HUES6 (cell line): ENCODE data around the gene MYCT1.
"Not testable (repeated sequence)": the region's sequence is repeated elsewhere in the genome, so short reads cannot be mapped to it uniquely, and the experiment has no call there.

Experiments used
- H3K27ac ChIP-seq: 2 replicates; pipeline ENCODE4 v1.7.0; 2013; ENCODE audit warnings: low read depth, mild to moderate bottlenecking, low read length, inconsistent platforms
- H3K27me3 ChIP-seq: 2 replicates; pipeline ENCODE4 v1.6.1; 2013; ENCODE audit warnings: low read length; ENCODE audit not compliant: control insufficient read depth, insufficient read depth
- H3K36me3 ChIP-seq: 2 replicates; pipeline ENCODE4 v1.6.1; 2013; ENCODE audit warnings: low read length; ENCODE audit not compliant: control insufficient read depth, insufficient read depth
- H3K4me1 ChIP-seq: 2 replicates; pipeline ENCODE4 v1.6.1; 2013; ENCODE audit warnings: low read length; ENCODE audit not compliant: control insufficient read depth, insufficient read depth
- H3K4me3 ChIP-seq: 2 replicates; pipeline ENCODE4 v1.5.1; 2013; ENCODE audit warnings: low read depth, low read length
- H3K9ac ChIP-seq: one replicate; pipeline ENCODE4 v1.6.1; 2013; ENCODE audit warnings: mild to moderate bottlenecking, low read length
- H3K9me3 ChIP-seq: 2 replicates; pipeline ENCODE4 v1.6.1; 2013; ENCODE audit warnings: low read depth, low read length; ENCODE audit not compliant: control insufficient read depth, insufficient read depth

Gene MYCT1

GRCh38 chr6:152685819-152686218 is 11.9 kb upstream of the MYCT1 start:
- Histone ChIP-seq H3K9ac (no peak overlapping the region), H3K9me3 (no peaks in the 10 kb centered on the region), H3K4me1 (peaks cover 24% of the 10 kb centered on the region), H3K4me3 (no peak overlapping the region), H3K27ac (no peak overlapping the region), H3K27me3 (no peaks in the 10 kb centered on the region), H3K36me3 (peaks cover 2% of the 10 kb centered on the region; the same call in 1 of the 2 replicates)

GRCh38 chr6:152695372-152696045 is 2.2 kb upstream of the MYCT1 start:
- H3K9ac ChIP-seq, result no peak overlapping the region
- peaks cover 2% of the 10 kb centered on the region; the same call in 1 of the 2 replicates for H3K36me3 ChIP-seq
- H3K27me3 ChIP-seq, result no peaks in the 10 kb centered on the region
- H3K4me1 ChIP-seq, result peaks cover 5% of the 10 kb centered on the region
- no peak overlapping the region for H3K27ac ChIP-seq
- no peaks in the 10 kb centered on the region for H3K9me3 ChIP-seq
- H3K4me3 ChIP-seq, result no peak overlapping the region

DNA sequence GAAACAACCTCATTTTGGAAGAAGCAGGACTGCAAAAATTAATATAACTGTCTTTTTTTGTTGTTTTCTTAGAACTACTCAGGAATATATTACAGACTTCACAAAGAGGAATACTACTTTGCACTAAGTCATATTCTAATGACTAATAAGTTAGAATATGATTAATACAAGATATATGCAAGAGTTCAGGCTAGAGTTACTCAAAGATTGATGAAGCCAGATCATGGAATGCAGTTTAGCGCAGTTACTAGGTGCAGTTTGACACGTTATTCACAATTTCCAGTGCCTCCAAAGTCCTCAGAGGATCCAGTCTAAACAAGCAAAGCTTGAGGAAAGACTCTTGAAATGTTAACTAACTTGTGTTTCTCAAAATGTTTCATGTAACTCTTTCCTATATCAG is 1.2 kb upstream of the MYCT1 start:
- Histone ChIP-seq H3K27ac (no peak overlapping the region), H3K4me1 (peaks cover 14% of the 10 kb centered on the region), H3K27me3 (no peaks in the 10 kb centered on the region), H3K36me3 (no peaks in the 10 kb centered on the region), H3K9ac (no peak overlapping the region), H3K4me3 (no peak overlapping the region), H3K9me3 (no peaks in the 10 kb centered on the region)

GRCh38 chr6:152698692-152699091 is 995 bp downstream of the MYCT1 start:
- no peaks in the 10 kb centered on the region for H3K9me3 ChIP-seq
- H3K4me1 ChIP-seq, result peaks cover 17% of the 10 kb centered on the region
- no peaks in the 10 kb centered on the region for H3K27me3 ChIP-seq

GRCh38 chr6:152700427-152700826 is 2.7 kb downstream of the MYCT1 start:
- no peak overlapping the region for H3K27ac ChIP-seq
- H3K36me3 ChIP-seq, result no peaks in the 10 kb centered on the region
- no peak overlapping the region for H3K9ac ChIP-seq
- no peaks in the 10 kb centered on the region for H3K27me3 ChIP-seq
- H3K9me3 ChIP-seq, result no peaks in the 10 kb centered on the region
- no peak overlapping the region for H3K4me3 ChIP-seq
- H3K4me1 ChIP-seq, result peaks cover 17% of the 10 kb centered on the region

More at GRCh38 chr6:152698692-152699091, 995 bp downstream of the MYCT1 start:
- no peak overlapping the region for H3K9ac ChIP-seq
- no peaks in the 10 kb centered on the region for H3K36me3 ChIP-seq
- no peak overlapping the region for H3K4me3 ChIP-seq
- H3K27ac ChIP-seq, result no peak overlapping the region

DNA sequence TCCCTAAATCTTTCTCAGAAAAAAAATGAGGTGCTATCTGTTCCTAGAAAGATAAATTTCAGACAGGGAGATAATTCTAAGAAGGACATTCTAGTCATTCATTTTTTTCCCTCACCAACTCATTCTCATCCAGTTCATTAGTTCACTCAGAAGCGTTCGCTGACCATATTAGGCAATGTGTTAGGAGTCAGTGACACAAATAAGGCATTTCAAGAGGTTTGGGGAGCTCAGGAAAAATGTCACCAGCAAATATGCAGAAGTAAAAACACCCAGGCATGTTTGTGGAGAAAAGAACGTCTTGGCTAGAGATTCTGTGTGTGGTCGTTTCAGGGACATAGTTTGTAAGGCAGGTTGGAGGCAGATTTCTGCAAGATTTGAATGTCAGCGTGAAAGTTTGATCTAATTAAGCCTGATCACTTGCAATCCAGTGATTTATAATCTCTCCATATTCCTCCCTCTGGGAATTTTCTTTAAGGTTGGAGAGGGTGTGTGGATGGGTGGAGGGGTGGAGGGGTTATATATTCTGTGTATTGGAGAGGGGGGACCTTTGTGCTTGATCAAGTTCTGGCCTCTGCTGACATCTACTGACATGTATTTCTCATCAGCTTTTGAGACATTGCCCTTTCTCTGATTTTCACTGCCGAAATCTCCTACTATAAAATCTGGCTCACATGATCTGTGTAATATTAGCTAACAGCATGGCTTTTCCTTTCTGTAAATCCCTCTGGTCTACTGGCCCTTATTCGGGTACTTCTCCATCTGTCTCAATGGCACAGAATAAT is 3.6 kb downstream of the MYCT1 start:
- H3K27ac ChIP-seq, result no peak overlapping the region
- no peak overlapping the region for H3K4me3 ChIP-seq
- no peaks in the 10 kb centered on the region for H3K27me3 ChIP-seq
- H3K4me1 ChIP-seq, result peaks cover 17% of the 10 kb centered on the region
- peak overlapping the region; percentile 6 for H3K9ac ChIP-seq
- H3K36me3 ChIP-seq, result no peaks in the 10 kb centered on the region
- no peaks in the 10 kb centered on the region for H3K9me3 ChIP-seq

GRCh38 chr6:152701863-152702401 is 4.2 kb downstream of the MYCT1 start:
- Histone ChIP-seq H3K27ac (no peak overlapping the region), H3K9ac (no peak overlapping the region), H3K9me3 (no peaks in the 10 kb centered on the region), H3K4me1 (peaks cover 17% of the 10 kb centered on the region), H3K4me3 (no peak overlapping the region), H3K27me3 (no peaks in the 10 kb centered on the region), H3K36me3 (no peaks in the 10 kb centered on the region)

DNA sequence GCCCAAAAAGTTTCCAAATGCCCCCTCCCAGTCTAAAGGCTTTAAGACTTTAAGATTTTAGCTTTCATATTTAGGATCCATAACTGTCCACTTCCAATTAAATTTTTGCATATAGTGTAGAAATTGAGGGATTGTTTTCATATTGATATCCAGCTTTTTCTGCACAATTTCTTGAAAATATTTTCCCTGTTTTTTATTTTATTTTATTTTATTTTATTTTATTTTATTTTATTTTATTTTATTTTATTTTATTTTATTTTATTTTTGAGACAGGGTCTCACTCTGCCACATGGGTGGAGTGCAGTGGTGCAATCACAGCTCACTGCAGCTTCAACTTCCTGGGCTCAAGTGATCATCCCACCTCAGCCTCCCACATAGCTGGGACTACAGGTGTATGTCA is 6.1 kb downstream of the MYCT1 start:
- H3K4me3 ChIP-seq, H3K9me3 ChIP-seq, H3K9ac ChIP-seq, H3K36me3 ChIP-seq, H3K27me3 ChIP-seq, H3K27ac ChIP-seq: not testable (repeated sequence)
- peaks cover 17% of the 10 kb centered on the region for H3K4me1 ChIP-seq

DNA sequence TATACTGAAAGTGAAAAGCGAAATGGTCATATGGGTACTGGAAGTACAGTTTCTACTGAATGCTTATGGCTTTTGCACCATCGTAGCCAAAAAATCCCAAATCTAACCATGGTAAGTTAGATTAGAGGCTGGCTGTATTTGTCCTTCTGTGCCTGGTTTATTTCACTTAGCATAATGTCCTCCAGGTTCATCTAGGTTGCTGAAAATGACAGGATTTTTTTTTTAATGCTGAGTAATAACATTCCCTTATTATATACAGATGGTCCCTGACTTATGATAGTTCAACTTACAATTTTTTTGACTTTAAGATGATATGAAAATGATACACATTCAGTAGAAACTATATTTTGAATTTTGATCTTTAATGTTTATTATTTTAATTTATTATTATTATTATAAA is 7.6 kb downstream of the MYCT1 start:
- Histone ChIP-seq H3K4me1 (peaks cover 14% of the 10 kb centered on the region), H3K9me3 (peaks cover 4% of the 10 kb centered on the region; the same call in 1 of the 2 replicates), H3K9ac (no peak overlapping the region), H3K36me3 (no peaks in the 10 kb centered on the region), H3K4me3 (no peak overlapping the region), H3K27ac (no peak overlapping the region), H3K27me3 (no peaks in the 10 kb centered on the region)

- Histone ChIP-seq H3K27ac (no peak overlapping the region), H3K9me3 (no peaks in the 10 kb centered on the region; the same call in 1 of the 2 replicates), H3K4me1 (no peaks in the 10 kb centered on the region; the same call in 1 of the 2 replicates), H3K27me3 (no peaks in the 10 kb centered on the region), H3K4me3 (no peak overlapping the region), H3K36me3 (no peaks in the 10 kb centered on the region), H3K9ac (no peak overlapping the region)
Observed at GRCh38 chr6:152716322-152716721, 18.6 kb downstream of the MYCT1 start.

- Histone ChIP-seq H3K27ac (no peak overlapping the region), H3K9me3 (no peaks in the 10 kb centered on the region), H3K36me3 (no peaks in the 10 kb centered on the region), H3K4me3 (no peak overlapping the region), H3K4me1 (no peaks in the 10 kb centered on the region; the same call in 1 of the 2 replicates), H3K27me3 (no peaks in the 10 kb centered on the region), H3K9ac (no peak overlapping the region)
Observed at GRCh38 chr6:152720974-152721373, 23.3 kb downstream of the MYCT1 start.
